Effector memory CD4-positive, alpha-beta T cell (primary cell): ENCODE data around the gene BCO1.

Experiments
- DNase-seq, 3 donors: peaks; one replicate each; pipeline ENCODE4 v3.0.0-alpha.2; 2020
- H3K27ac ChIP-seq: 2 replicates; pipeline ENCODE4 v1.7.0; 2013; ENCODE audit warnings: mild to moderate bottlenecking, low read length, moderate library complexity; ENCODE audit not compliant: insufficient read depth, poor library complexity, severe bottlenecking
- H3K27me3 ChIP-seq: replicated peaks from 2 replicates; pipeline ENCODE4 v1.7.0; 2013; ENCODE audit warnings: mild to moderate bottlenecking, low read length; ENCODE audit not compliant: insufficient read depth, control insufficient read depth, poor library complexity, severe bottlenecking
- H3K36me3 ChIP-seq: 2 replicates; pipeline ENCODE4 v1.7.0; 2013; ENCODE audit warnings: mild to moderate bottlenecking, low read length, moderate library complexity; ENCODE audit not compliant: control insufficient read depth, insufficient read depth
- H3K4me1 ChIP-seq: 2 replicates; pipeline ENCODE4 v1.7.0; 2013; ENCODE audit warnings: low read length, mild to moderate bottlenecking; ENCODE audit not compliant: control insufficient read depth, insufficient read depth, poor library complexity, severe bottlenecking
- H3K4me3 ChIP-seq: 2 replicates; pipeline ENCODE4 v1.7.0; 2013; ENCODE audit warnings: low read length, low read depth, mild to moderate bottlenecking; ENCODE audit not compliant: insufficient read depth, poor library complexity, severe bottlenecking
- H3K9me3 ChIP-seq: 2 replicates; pipeline ENCODE4 v1.7.0; 2013; ENCODE audit warnings: mild to moderate bottlenecking, low read length, moderate library complexity; ENCODE audit not compliant: control insufficient read depth

Gene BCO1

DNA sequence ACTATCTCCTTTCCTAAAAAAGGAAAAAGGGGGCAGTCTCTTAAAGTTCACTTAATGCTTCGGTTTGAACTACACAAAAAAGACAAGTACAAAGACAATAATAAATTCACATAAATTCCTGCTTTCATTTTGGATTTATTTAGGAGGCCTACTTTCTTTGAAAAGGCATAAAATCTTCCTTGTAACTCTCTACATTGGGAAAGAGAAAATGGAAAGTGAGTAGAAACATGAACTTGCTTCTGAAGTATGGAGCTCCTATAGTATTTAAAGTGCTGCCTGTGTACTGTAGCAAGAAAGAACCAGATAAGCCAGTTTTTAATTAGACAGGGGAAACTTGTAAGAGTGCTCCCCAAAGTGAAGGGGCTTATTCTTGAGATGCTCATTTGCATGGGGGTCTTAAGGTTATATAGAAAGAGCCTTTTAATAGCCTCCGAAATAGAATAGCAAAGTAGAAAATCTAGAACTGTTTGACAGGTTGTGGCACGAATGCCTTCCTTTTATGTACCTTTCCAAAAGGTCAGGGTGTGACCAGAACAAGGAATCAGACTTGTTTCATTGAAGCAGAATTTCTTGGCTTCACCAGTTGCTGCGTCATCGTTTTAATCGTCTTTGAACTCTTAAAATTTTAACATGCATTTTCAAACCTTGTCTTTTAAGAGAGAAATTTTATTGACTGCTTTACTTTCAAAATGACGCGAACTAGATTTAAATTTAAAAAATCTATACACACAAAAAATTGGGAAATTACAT, 89.1 kb downstream of the BCO1 start:
- DNase-seq: no peak
- Histone ChIP-seq H3K4me1 (no peaks in the 10 kb centered on the region), H3K36me3 (no peaks in the 10 kb centered on the region), H3K4me3 (no peak overlapping the region), H3K27ac (no peak overlapping the region), H3K9me3 (no peaks in the 10 kb centered on the region), H3K27me3 (no peaks in the 10 kb centered on the region)

DNA sequence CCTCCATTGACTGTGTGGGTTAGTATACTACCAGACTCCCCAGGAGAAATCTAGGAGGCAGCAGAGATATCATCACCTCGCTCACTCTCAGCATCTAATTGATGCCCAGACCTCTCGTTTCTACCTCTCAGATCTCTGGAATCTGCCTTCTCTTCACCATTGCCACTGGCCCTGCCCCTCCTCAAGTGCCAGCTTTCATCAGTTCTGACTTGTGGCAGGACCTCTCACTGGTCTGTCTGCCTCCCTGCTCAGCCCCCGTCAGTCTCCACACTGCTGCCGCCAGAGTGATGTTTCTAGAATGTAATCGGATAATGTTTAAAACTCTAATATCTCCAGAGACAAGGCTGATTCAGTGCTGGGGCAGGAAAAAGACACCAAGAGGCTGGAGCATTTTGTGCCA, 91.5 kb downstream of the BCO1 start:
- H3K27me3 ChIP-seq: no peaks in the 10 kb centered on the region
- H3K27ac ChIP-seq: no peak overlapping the region
- no peaks in the 10 kb centered on the region for H3K9me3 ChIP-seq
- no peak overlapping the region for H3K4me3 ChIP-seq
- no peak for DNase-seq
- H3K36me3 ChIP-seq: no peaks in the 10 kb centered on the region
- H3K4me1 ChIP-seq: no peaks in the 10 kb centered on the region

DNA sequence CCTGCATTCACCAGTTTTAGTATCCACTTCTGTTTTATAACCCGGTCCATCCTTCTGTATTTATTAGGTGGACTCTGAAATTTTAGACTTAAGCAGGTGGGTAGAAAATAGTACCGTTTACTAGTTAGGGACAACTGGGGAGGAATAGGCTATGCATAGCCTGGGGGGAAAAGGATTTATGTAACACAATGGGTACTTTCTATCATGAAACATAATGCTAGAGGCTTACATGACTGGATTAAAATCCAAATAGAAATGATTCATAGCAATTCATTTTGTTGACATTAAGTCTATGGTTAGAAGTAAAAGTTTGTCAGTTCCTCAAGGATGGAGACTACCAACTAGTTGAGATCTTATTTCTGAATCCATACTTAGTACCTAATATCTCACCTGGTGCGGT, 94.9 kb downstream of the BCO1 start:
- Histone ChIP-seq H3K9me3 (no peaks in the 10 kb centered on the region), H3K27ac (no peak overlapping the region), H3K4me3 (no peak overlapping the region), H3K36me3 (no peaks in the 10 kb centered on the region), H3K27me3 (no peaks in the 10 kb centered on the region), H3K4me1 (no peaks in the 10 kb centered on the region)
- no peak for DNase-seq

DNA sequence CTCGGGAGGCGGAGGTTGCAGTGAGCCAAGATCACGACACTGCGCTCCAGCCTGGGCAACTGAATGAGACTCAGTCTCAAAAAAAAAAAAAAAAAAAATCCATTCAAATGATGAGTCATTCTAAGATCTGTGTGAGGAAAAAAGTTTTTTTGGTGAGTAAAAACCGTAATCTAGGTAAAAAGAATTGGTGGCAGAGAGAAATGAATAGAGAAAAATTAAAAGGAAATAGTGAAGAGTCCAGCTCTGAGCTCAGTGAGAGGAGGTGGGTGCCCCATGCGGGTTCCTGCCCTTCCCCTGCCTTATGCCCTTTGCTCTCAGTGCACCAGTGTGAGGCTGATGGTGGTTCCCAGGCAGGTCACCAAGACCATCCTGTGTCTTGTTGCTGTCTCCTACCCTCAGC, 97.2 kb downstream of the BCO1 start:
- Histone ChIP-seq H3K9me3 (no peaks in the 10 kb centered on the region), H3K4me1 (no peaks in the 10 kb centered on the region), H3K27me3 (no peaks in the 10 kb centered on the region), H3K36me3 (no peaks in the 10 kb centered on the region), H3K27ac (no peak overlapping the region), H3K4me3 (no peak overlapping the region)
- DNase-seq: no peak

DNA sequence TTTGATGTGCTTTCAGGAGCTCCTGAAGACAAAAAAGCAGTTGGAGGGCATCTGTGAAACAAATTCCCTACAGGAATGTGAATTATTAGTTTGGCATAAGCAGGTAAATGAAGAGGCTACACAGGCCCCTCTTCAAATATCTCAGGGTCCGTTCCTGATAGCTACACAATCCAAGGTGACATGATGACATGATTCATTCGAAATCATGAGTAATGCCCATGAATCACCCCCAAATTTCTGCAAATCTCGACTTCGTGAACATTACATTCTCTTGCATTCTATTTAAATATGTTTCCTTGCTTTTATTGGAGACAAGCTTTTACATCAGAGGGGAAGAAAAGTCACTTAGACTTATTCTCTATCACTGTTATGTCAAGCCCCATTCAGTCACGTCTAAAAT, 98.6 kb downstream of the BCO1 start:
- DNase-seq: no peak
- H3K4me1 ChIP-seq: no peaks in the 10 kb centered on the region

More for the DNA sequence above, 98.6 kb downstream of the BCO1 start:
- Histone ChIP-seq H3K4me3 (no peak overlapping the region), H3K9me3 (no peaks in the 10 kb centered on the region), H3K27ac (no peak overlapping the region), H3K27me3 (no peaks in the 10 kb centered on the region), H3K36me3 (no peaks in the 10 kb centered on the region)
